Measurements from ENCODE around the gene ZNF280A.
"Not testable (repeated sequence)": the region's sequence is repeated elsewhere in the genome, so short reads cannot be mapped to it uniquely, and the experiment has no call there.

ZNF280A gene

GRCh38 chr22:22513619-22514018, 6.5 kb downstream of the ZNF280A start:
- DNase-seq (ENCODE audit: low read depth in 2 of 2): no peak

- DNase-seq (ENCODE audit: low read depth in 2 of 2): no peak
Observed at GRCh38 chr22:22512951-22513350, 7.1 kb downstream of the ZNF280A start.

- DNase-seq (ENCODE audit: low read depth in 2 of 2): not testable (repeated sequence)
Observed at GRCh38 chr22:22510833-22511232, 9.2 kb downstream of the ZNF280A start.

- DNase-seq (ENCODE audit: low read depth in 2 of 2): not testable (repeated sequence)
Observed at GRCh38 chr22:22509912-22510311, 10.2 kb downstream of the ZNF280A start.

GRCh38 chr22:22508274-22509176, 11.5 kb downstream of the ZNF280A start, which contains the start of gene ZNF280B:
ZNF280B (minus strand) TSS chr22:22508742; CDS start chr22:22489398, 19,344 bp downstream.
- peak; percentile 45 to 59 for DNase-seq (ENCODE audit: low read depth in 2 of 2)

GRCh38 chr22:22507743-22508273, 12.3 kb downstream of the ZNF280A start:
- no peak for DNase-seq (ENCODE audit: low read depth in 2 of 2)

GRCh38 chr22:22506736-22507135, 13.3 kb downstream of the ZNF280A start:
- DNase-seq (ENCODE audit: low read depth in 2 of 2): no peak

- DNase-seq (ENCODE audit: low read depth in 2 of 2): no peak
Observed at GRCh38 chr22:22498267-22498666, 21.8 kb downstream of the ZNF280A start.

- not testable (repeated sequence) for DNase-seq (ENCODE audit: low read depth in 2 of 2)
Observed at GRCh38 chr22:22491589-22491988, 28.5 kb downstream of the ZNF280A start.

- DNase-seq (ENCODE audit: low read depth in 2 of 2): no peak
Observed at GRCh38 chr22:22488736-22489135, 31.3 kb downstream of the ZNF280A start.

- DNase-seq (ENCODE audit: low read depth in 2 of 2): no peak
Observed at GRCh38 chr22:22487869-22488597, 32.0 kb downstream of the ZNF280A start.

- no peak for DNase-seq (ENCODE audit: low read depth in 2 of 2)
Observed at GRCh38 chr22:22487059-22487458, 33.0 kb downstream of the ZNF280A start.

- no peak for DNase-seq (ENCODE audit: low read depth in 2 of 2)
Observed at GRCh38 chr22:22486132-22486899, 33.8 kb downstream of the ZNF280A start.

GRCh38 chr22:22485524-22485923, 34.5 kb downstream of the ZNF280A start:
- DNase-seq (ENCODE audit: low read depth in 2 of 2): no peak

GRCh38 chr22:22484023-22484422, 36.0 kb downstream of the ZNF280A start:
- DNase-seq (ENCODE audit: low read depth in 2 of 2): no peak

GRCh38 chr22:22480940-22481339, 39.1 kb downstream of the ZNF280A start:
- DNase-seq (ENCODE audit: low read depth in 2 of 2): no peak

GRCh38 chr22:22479999-22480532, 40.0 kb downstream of the ZNF280A start:
- DNase-seq (ENCODE audit: low read depth in 2 of 2): no peak

GRCh38 chr22:22479116-22479515, 41.0 kb downstream of the ZNF280A start:
- no peak for DNase-seq (ENCODE audit: low read depth in 2 of 2)

- no peak for DNase-seq (ENCODE audit: low read depth in 2 of 2)
Observed at GRCh38 chr22:22478470-22478869, 41.6 kb downstream of the ZNF280A start.

GRCh38 chr22:22474733-22475132, 45.3 kb downstream of the ZNF280A start:
- no peak for DNase-seq (ENCODE audit: low read depth in 2 of 2)

- DNase-seq (ENCODE audit: low read depth in 2 of 2): not testable (repeated sequence)
Observed at GRCh38 chr22:22471104-22471503, 49.0 kb downstream of the ZNF280A start.
